Liver (tissue), 9 donors: ENCODE results near the gene CCN2. TPM values are rescaled to one million over a fixed set of nuclear protein-coding genes. Genes with fewer than 3 reads are reported as not detected.
A peak's percentile ranks its signal among the peaks of the same experiment; 100 is the strongest.
"Not testable (repeated sequence)": the region's sequence is repeated elsewhere in the genome, so short reads cannot be mapped to it uniquely, and the experiment has no call there.

Experiments used
- DNase-seq: peaks from one replicate; pipeline ENCODE4 v3.0.0-alpha.2; 2017; ENCODE audit warnings: low spot score
- H3K27ac ChIP-seq, 2 donors: one replicate each; pipeline ENCODE4 v1.7.0; 2013; ENCODE audit warnings: inconsistent platforms in 2 of 2, low read length in 2 of 2, control low read depth in 1 of 2, low read depth in 1 of 2, mild to moderate bottlenecking in 1 of 2
- H3K27me3 ChIP-seq, 4 donors: one replicate each; pipeline versions ENCODE4 v1.6.1 to v1.7.0; 2013; ENCODE audit warnings: low read length in 3 of 4, inconsistent platforms in 1 of 4, mild to moderate bottlenecking in 1 of 4, moderate library complexity in 1 of 4; ENCODE audit not compliant: control insufficient read depth in 4 of 4, insufficient read depth in 4 of 4
- H3K36me3 ChIP-seq, 4 donors: one replicate each; pipeline versions ENCODE4 v1.6.1 to v1.7.0; 2013; ENCODE audit warnings: low read length in 3 of 4, mild to moderate bottlenecking in 3 of 4, low read depth in 1 of 4, moderate library complexity in 1 of 4; ENCODE audit not compliant: control insufficient read depth in 4 of 4, insufficient read depth in 3 of 4
- H3K4me1 ChIP-seq, 4 donors: one replicate each; pipeline versions ENCODE4 v1.6.1 to v1.7.0; 2013; ENCODE audit warnings: low read length in 3 of 4, mild to moderate bottlenecking in 3 of 4, moderate library complexity in 1 of 4; ENCODE audit not compliant: control insufficient read depth in 4 of 4, insufficient read depth in 4 of 4
- H3K4me3 ChIP-seq, 3 donors: one replicate each; pipeline versions ENCODE4 v1.6.1 to v1.7.0; 2013; ENCODE audit warnings: low read length in 3 of 3, control low read depth in 1 of 3, low read depth in 1 of 3, mild to moderate bottlenecking in 1 of 3
- H3K9ac ChIP-seq, 2 donors: one replicate each; pipeline ENCODE4 v1.7.0; 2013; ENCODE audit warnings: low read length in 2 of 2, mild to moderate bottlenecking in 2 of 2, moderate library complexity in 2 of 2, control low read depth in 1 of 2, low read depth in 1 of 2
- H3K9me3 ChIP-seq, 4 donors: one replicate each; pipeline versions ENCODE4 v1.6.1 to v1.7.0; 2013; ENCODE audit warnings: low read length in 3 of 4; ENCODE audit not compliant: control insufficient read depth in 4 of 4
- EGR1 ChIP-seq, 2 donors: IDR thresholded peaks; 2 replicates each; pipeline ENCODE4 v1.6.1; 2016 to 2018; ENCODE audit warnings: antibody characterized with exemption in 2 of 2, low read depth in 2 of 2
- NR2F2 ChIP-seq: IDR thresholded peaks from 2 replicates; pipeline ENCODE4 v1.6.1; 2016; ENCODE audit warnings: antibody characterized with exemption
- RAD21 ChIP-seq, 2 donors: IDR thresholded peaks; 2 replicates each; pipeline ENCODE4 v1.6.1; 2016; ENCODE audit warnings: antibody characterized with exemption in 2 of 2, mild to moderate bottlenecking in 2 of 2
- RXRA ChIP-seq, 2 donors: IDR thresholded peaks; 2 replicates each; pipeline ENCODE4 v1.6.1; 2017 to 2018; ENCODE audit warnings: antibody characterized with exemption in 2 of 2, mild to moderate bottlenecking in 1 of 2
- YY1 ChIP-seq: IDR thresholded peaks from 2 replicates; pipeline ENCODE4 v1.6.1; 2016; ENCODE audit warnings: antibody characterized with exemption, mild to moderate bottlenecking
- WGBS: extraction: QIAGEN DNeasy Blood & Tissue Kit; methylation state at CpG from one replicate; pipeline ENCODE4 v1.1.7; 2013; 5-methylcytosine and 5-hydroxymethylcytosine counted together
- polyA plus RNA-seq, 2 donors: library from polyadenylated mRNA; stranded (reverse) in 1 of 2; unstranded in 1 of 2; fragments of 200-250 nt in 1 of 2; fragments of >200 nt in 1 of 2; fragmentation: Nextera tagmentation in 1 of 2; extraction: Ambion mirVana in 1 of 2; gene quantifications; one replicate each; pipeline versions ENCODE4 v1.2.1 to v1.2.3, GENCODE V29; 2013 to 2015
- total RNA-seq, 2 donors: library from RNA; depleted of rRNA; stranded (reverse); fragments of >200 nt; gene quantifications; one replicate each; pipeline ENCODE4 v1.2.3, GENCODE V29; 2014
- TF ChIP-seq, protein P1 (sequence below): fragments of 150-350 bp; IDR thresholded peaks from 2 replicates; pipeline ENCODE4 v1.5.1; 2017; ENCODE audit warnings: improper control_type of control experiment, low read depth, low read length; ENCODE audit not compliant: missing input control
- donor health status: healthy.
- donor health status: healthy.
- donor health status: healthy.
- donor health status: healthy.
- donor health status: healthy.

The CCN2 gene
- total and polyA plus RNA-seq, 4 donors: 7.3 to 26.9 (median 19.5) TPM

DNA sequence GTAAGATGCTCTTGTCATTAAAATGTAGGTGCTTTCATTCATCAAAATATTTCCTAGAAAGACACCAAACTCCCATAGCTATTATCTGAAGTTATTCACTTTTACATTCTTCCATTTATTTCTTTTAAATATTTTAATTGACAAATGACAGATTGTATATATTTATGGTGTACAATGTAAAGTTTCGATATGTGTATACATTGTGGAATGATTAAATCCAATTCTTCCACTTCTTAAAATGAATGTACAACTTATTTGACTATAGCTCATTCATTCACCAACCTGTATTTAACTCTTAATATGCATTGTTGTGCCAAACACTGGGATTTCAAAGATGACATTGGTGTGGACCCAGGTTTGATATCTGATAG lies 41.0 kb downstream of the CCN2 start (continued):
- TF ChIP-seq NR2F2: no peak
- TF ChIP-seq RAD21 (IDR thresholded peaks at IDR 0.05): no peak

DNA sequence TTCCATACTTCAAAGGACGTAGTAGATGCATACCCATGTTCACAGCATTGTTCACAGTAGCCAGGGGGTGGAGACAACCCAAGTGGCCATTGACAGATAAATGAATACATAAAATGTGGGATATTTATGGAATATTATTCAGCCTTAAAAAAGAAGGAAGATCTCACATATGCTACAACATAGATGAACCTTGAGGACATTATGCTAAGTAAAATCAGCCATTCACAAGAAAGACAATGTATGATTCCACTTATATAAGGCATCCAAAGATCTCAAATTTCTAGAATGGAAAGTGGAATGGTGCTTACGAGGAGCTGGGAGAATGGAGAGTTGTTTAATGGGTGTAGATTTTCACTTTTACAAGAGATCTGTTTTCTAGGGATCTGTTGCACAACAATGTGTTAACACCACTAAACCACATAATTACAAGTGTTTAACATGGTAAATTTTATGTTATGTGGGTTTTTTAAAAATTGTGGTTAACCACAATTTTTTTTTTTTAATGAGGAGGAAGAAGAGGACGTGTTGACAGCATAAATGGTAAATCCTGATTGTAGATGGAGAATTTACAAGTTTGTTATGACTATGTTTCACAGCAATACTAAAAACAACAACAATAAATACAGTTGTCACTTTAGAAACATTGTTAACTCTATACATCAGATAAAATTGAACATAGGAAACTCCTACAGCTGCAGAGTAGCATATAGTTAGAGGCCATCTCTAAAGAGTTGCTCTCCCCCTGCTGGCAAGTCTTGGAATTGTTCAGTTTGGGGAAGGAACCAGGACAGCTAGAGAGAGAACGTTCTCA lies 41.6 kb downstream of the CCN2 start:
- no peaks in the 10 kb centered on the region for H3K36me3 ChIP-seq
- TF ChIP-seq RXRA (IDR thresholded peaks at IDR 0.05) (no peak), YY1 (no peak), RAD21 (IDR thresholded peaks at IDR 0.05) (peak; percentile 91 to 93), EGR1 (IDR thresholded peaks at IDR 0.05; ENCODE audit: low read depth in 2 of 2) (no peak)
- TF ChIP-seq, protein P1, sequence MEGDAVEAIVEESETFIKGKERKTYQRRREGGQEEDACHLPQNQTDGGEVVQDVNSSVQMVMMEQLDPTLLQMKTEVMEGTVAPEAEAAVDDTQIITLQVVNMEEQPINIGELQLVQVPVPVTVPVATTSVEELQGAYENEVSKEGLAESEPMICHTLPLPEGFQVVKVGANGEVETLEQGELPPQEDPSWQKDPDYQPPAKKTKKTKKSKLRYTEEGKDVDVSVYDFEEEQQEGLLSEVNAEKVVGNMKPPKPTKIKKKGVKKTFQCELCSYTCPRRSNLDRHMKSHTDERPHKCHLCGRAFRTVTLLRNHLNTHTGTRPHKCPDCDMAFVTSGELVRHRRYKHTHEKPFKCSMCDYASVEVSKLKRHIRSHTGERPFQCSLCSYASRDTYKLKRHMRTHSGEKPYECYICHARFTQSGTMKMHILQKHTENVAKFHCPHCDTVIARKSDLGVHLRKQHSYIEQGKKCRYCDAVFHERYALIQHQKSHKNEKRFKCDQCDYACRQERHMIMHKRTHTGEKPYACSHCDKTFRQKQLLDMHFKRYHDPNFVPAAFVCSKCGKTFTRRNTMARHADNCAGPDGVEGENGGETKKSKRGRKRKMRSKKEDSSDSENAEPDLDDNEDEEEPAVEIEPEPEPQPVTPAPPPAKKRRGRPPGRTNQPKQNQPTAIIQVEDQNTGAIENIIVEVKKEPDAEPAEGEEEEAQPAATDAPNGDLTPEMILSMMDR: peak; percentile 86
- H3K9ac ChIP-seq: no peak overlapping the region
- H3K27me3 ChIP-seq: no peaks in the 10 kb centered on the region
- H3K4me3 ChIP-seq: no peak overlapping the region
- no peaks in the 10 kb centered on the region for H3K4me1 ChIP-seq
- H3K9me3 ChIP-seq: no peaks in the 10 kb centered on the region
- DNase-seq: peak; percentile 74
- no peak overlapping the region for H3K27ac ChIP-seq
- 63% methylated on average over 4 of the region's 4 CpGs for WGBS

DNA sequence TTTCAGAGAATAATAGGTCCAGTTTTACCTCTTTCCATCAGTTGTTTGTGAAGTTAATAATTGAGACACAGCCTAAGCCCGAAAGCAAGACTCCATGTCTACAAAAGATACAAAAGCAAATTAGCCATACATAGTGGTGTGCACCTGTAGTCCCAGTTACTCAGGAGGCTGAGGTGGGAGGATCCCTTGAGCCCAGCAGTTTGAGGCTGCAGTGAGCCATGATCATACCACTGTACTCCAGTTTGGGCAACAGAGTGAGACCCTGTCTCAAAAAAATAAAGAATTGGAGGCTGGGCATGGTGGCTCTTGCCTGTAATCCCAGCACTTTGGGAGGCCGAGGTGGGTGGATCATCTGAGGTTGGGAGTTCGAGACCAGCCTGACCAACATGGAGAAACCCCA lies 42.4 kb downstream of the CCN2 start:
- H3K4me1 ChIP-seq, H3K36me3 ChIP-seq, DNase-seq, H3K27me3 ChIP-seq, H3K27ac ChIP-seq, H3K9ac ChIP-seq, H3K4me3 ChIP-seq, H3K9me3 ChIP-seq: not testable (repeated sequence)
- WGBS: 88% methylated on average over 3 of the region's 3 CpGs

DNA sequence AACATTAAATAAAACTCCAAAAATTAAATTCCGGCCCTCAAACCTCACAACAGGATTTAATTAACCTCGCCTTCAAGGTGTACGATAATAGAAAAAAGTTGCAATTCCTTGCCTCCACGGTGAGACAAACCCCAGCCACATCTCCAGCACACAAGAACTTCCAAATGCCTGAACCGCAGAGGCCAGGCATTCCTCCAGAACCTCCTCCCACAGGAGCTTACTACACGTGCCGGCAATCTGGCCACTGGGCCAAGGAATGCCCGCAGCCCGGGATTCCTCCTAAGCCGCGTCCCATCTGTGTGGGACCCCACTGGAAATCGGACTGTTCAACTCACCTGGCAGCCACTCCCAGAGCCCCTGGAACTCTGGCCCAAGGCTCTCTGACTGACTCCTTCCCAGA lies 47.4 kb downstream of the CCN2 start:
- DNase-seq, H3K4me1 ChIP-seq, H3K4me3 ChIP-seq, H3K36me3 ChIP-seq, H3K27ac ChIP-seq, H3K9me3 ChIP-seq, H3K27me3 ChIP-seq, H3K9ac ChIP-seq: not testable (repeated sequence)
- 95% methylated on average over 12 of the region's 12 CpGs for WGBS

DNA sequence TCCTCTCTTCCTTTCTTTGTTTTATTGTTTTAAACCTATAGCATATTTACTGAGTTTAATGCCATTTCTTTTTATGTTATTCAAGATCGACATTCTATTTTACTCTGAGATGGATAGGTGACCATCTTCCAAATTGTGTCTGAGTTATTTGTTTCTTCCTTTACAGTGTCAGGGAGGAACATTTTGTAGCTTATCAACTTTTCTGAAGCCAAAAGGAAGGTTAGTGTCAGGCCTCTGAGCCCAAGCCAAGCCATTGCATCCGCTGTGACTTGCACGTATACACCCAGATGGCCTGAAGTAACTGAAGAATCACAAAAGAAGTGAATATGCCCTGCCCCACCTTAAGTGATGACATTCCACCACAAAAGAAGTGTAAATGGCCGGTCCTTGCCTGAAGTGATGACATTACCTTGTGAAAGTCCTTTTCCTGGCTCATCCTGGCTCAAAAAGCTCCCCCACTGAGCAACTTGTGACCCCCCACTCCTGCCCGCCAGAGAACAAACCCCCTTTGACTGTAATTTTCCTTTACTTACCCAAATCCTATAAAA lies 49.8 kb downstream of the CCN2 start:
- H3K27me3 ChIP-seq, H3K36me3 ChIP-seq, H3K27ac ChIP-seq, H3K4me3 ChIP-seq, H3K9ac ChIP-seq, DNase-seq, H3K4me1 ChIP-seq: not testable (repeated sequence)
- WGBS: 93% methylated on average over 5 of the region's 5 CpGs
- peaks cover 0 to 14% (median 4%) of the 10 kb centered on the region in 4 donors for H3K9me3 ChIP-seq
